Endothelial cell of umbilical vein (primary cell): ENCODE measurements around the gene CMTM7. TPM values are rescaled to one million over a fixed set of nuclear protein-coding genes. Genes with fewer than 3 reads are reported as not detected.

Source experiments
- BruUV-seq: library from RNA; stranded (reverse); fragments of 400-500 nt; replicated peaks from 2 replicates; lab custom pipeline; 2021; lab: Mats Ljungman, UMichigan
- CTCF ChIA-PET: fragments of 300-600, 350-600 bp; sonication (Branson Sonifier 250); formaldehyde crosslinking; loops from one replicate; lab custom pipeline; 2021; ENCODE audit warnings: antibody characterized with exemption, inconsistent platforms; lab: Charles Lee
- POLR2A ChIA-PET: fragments of 300-600, 350-600 bp; sonication (Branson Sonifier 250); formaldehyde crosslinking; loops from one replicate; lab custom pipeline; 2021; ENCODE audit warnings: antibody characterized with exemption, inconsistent platforms; lab: Charles Lee
- DNase-seq: peaks from one replicate; pipeline ENCODE4 v3.0.0-alpha.2; 2011; ENCODE audit warnings: low read depth, low spot score
- FAIRE-seq: peaks from 2 replicates; lab custom pipeline; 2011; peaks lifted over from hg19 to GRCh38; lab: Jason Lieb, UNC
- H2AFZ ChIP-seq: 2 replicates; pipeline ENCODE4 v1.6.0; 2012; ENCODE audit warnings: low read depth, low read length, control low read depth, inconsistent platforms
- H3K27ac ChIP-seq: 2 replicates; pipeline ENCODE4 v1.5.1; 2011; ENCODE audit warnings: low read depth, mild to moderate bottlenecking, control low read depth, low read length, moderate library complexity; ENCODE audit not compliant: insufficient read depth
- H3K27me3 ChIP-seq, 2 experiments: 2 replicates each; pipeline versions ENCODE4 v1.6.0 to v1.6.1; 2011; ENCODE audit warnings: low read length in 2 of 2, mixed read lengths in 1 of 2; ENCODE audit not compliant: control insufficient read depth in 2 of 2, insufficient read depth in 2 of 2
- H3K36me3 ChIP-seq, 2 experiments: 2 replicates in 1 of 2; 3 replicates in 1 of 2; pipeline ENCODE4 v1.5.1; 2011; ENCODE audit warnings: low read length in 2 of 2, mild to moderate bottlenecking in 1 of 2, moderate library complexity in 1 of 2; ENCODE audit not compliant: control insufficient read depth in 2 of 2, insufficient read depth in 2 of 2; ENCODE audit errors: extremely low read depth in 1 of 2
- H3K4me1 ChIP-seq: 3 replicates; pipeline ENCODE4 v1.5.1; 2011; ENCODE audit warnings: mild to moderate bottlenecking, low read length; ENCODE audit not compliant: control insufficient read depth, insufficient read depth; ENCODE audit errors: extremely low read depth
- H3K4me2 ChIP-seq: 2 replicates; pipeline ENCODE4 v1.6.1; 2011; ENCODE audit warnings: low read length, control low read depth, mixed read lengths; ENCODE audit not compliant: insufficient read depth
- H3K4me3 ChIP-seq, 3 experiments: fragments of 200-600 bp in 1 of 3; sonication (generic), shearing (Covaris generic) in 1 of 3; replicated peaks in 1 of 3; 2 replicates each; pipeline ENCODE4 v1.5.1; 2011 to 2016; ENCODE audit warnings: control low read depth in 3 of 3, low read length in 3 of 3, mild to moderate bottlenecking in 2 of 3, inconsistent platforms in 1 of 3, low read depth in 1 of 3, moderate library complexity in 1 of 3; ENCODE audit not compliant: insufficient read depth in 1 of 3
- H3K79me2 ChIP-seq: 2 replicates; pipeline ENCODE4 v1.6.0; 2012; ENCODE audit warnings: low read length, inconsistent platforms; ENCODE audit not compliant: control insufficient read depth, insufficient read depth
- H3K9ac ChIP-seq: replicated peaks from 2 replicates; pipeline ENCODE3; 2011; ENCODE audit warnings: low read length, control low read depth; ENCODE audit not compliant: insufficient read depth; ENCODE audit errors: extremely low read depth
- H3K9me1 ChIP-seq: replicated peaks from 3 replicates; pipeline ENCODE4 v1.6.0; 2011; ENCODE audit warnings: mild to moderate bottlenecking, low read length; ENCODE audit not compliant: control insufficient read depth, insufficient read depth; ENCODE audit errors: extremely low read depth
- H3K9me3 ChIP-seq: replicated peaks from 2 replicates; pipeline ENCODE4 v1.5.1; 2012; ENCODE audit warnings: low read length, inconsistent platforms; ENCODE audit not compliant: control insufficient read depth, insufficient read depth
- H4K20me1 ChIP-seq: replicated peaks from 2 replicates; pipeline ENCODE3; 2011; ENCODE audit warnings: mild to moderate bottlenecking, low read length; ENCODE audit not compliant: control insufficient read depth, insufficient read depth; ENCODE audit errors: extremely low read depth
- CTCF ChIP-seq, 2 donors: IDR thresholded peaks; 1 replicate in 1 of 2; 2 replicates in 1 of 2; pipeline ENCODE4 v1.5.1; 2011; ENCODE audit warnings: low read length in 2 of 2, mild to moderate bottlenecking in 2 of 2, moderate library complexity in 2 of 2, control low read depth in 1 of 2, inconsistent platforms in 1 of 2, low read depth in 1 of 2; ENCODE audit not compliant: insufficient read depth in 1 of 2; ENCODE audit errors: extremely low read depth in 1 of 2
- EZH2 ChIP-seq: IDR thresholded peaks from 2 replicates; pipeline ENCODE4 v1.6.1; 2012; ENCODE audit warnings: borderline replicate concordance, low read depth, mild to moderate bottlenecking, moderate library complexity, low read length, inconsistent platforms; ENCODE audit not compliant: severe bottlenecking
- FOS ChIP-seq: IDR thresholded peaks from 2 replicates; pipeline ENCODE4 v1.6.1; 2011; ENCODE audit warnings: mild to moderate bottlenecking, low read length, moderate library complexity, borderline replicate concordance; ENCODE audit not compliant: insufficient read depth
- GATA2 ChIP-seq: IDR thresholded peaks from 2 replicates; pipeline ENCODE4 v1.7.0; 2011; ENCODE audit warnings: low read depth, mild to moderate bottlenecking, moderate library complexity, mixed read lengths, low read length; ENCODE audit not compliant: insufficient read length, insufficient read depth
- JUN ChIP-seq: IDR thresholded peaks from 2 replicates; pipeline ENCODE4 v1.6.1; 2011; ENCODE audit warnings: borderline replicate concordance, low read depth; ENCODE audit not compliant: insufficient read length, insufficient read depth
- MAX ChIP-seq: IDR thresholded peaks from 2 replicates; pipeline ENCODE4 v1.6.1; 2011; ENCODE audit not compliant: insufficient read depth, insufficient read length
- MYC ChIP-seq: IDR thresholded peaks from one replicate; pipeline ENCODE4 v1.6.1; 2011; ENCODE audit warnings: mild to moderate bottlenecking, low read depth, low read length
- POLR2A ChIP-seq: IDR thresholded peaks from 2 replicates; pipeline ENCODE4 v1.6.1; 2012; ENCODE audit warnings: low read depth, mild to moderate bottlenecking, control low read depth, low read length
- POLR2AphosphoS5 ChIP-seq: IDR thresholded peaks from 2 replicates; pipeline ENCODE4 v1.6.1; 2012; ENCODE audit warnings: low read depth, mild to moderate bottlenecking, control low read depth, low read length, moderate library complexity; ENCODE audit not compliant: insufficient read depth
- dilution Hi-C: fragments of 300-500 bp; cut with MboI; formaldehyde crosslinking; loops from one replicate; pipeline ENCODE4 v1.15.0; 2019; ENCODE audit warnings: low sequenced_read_pairs; ENCODE audit not compliant: extremely low pct_ligation_motif_present
- intact Hi-C: fragments of 100-400 bp; cut with micrococcal nuclease; formaldehyde crosslinking; loops from one replicate; pipeline ENCODE4 v1.10.0; 2022
- polyA plus RNA-seq, 4 experiments: library from polyadenylated mRNA; depleted of rRNA in 3 of 4; stranded (reverse) in 3 of 4; unstranded in 1 of 4; fragments of >200 nt; gene quantifications; 2 replicates each; pipeline versions ENCODE4 v1.2.1 to v1.2.3, GENCODE V29; 2011 to 2012; ENCODE audit warnings: missing spikeins in 1 of 4
- total RNA-seq: library from RNA; stranded (reverse); gene quantifications from 2 replicates; pipeline ENCODE4 v1.2.3, GENCODE V29; 2021

The CMTM7 gene
- total and polyA plus RNA-seq, 2 donors (not counting 3 experiments of a cell fraction or from before 2014, with no cell fraction given) = 44.7 to 88.5 TPM

- Histone ChIP-seq H3K27me3 (no peaks in the 10 kb centered on the region), H3K27ac (no peak overlapping the region), H3K4me3 (no peak overlapping the region), H3K36me3 (peaks cover 3% of the 10 kb centered on the region in 2 experiments), H3K9me1 (no peaks in the 10 kb centered on the region), H4K20me1 (no peaks in the 10 kb centered on the region), H2AFZ (no peak overlapping the region), H3K9me3 (no peaks in the 10 kb centered on the region), H3K9ac (no peak overlapping the region), H3K79me2 (no peaks in the 10 kb centered on the region), H3K4me1 (peaks cover 4% of the 10 kb centered on the region), H3K4me2 (no peak overlapping the region)
- no TSS peak for BruUV-seq
- no peak for FAIRE-seq
- CTCF ChIA-PET = interaction anchor here (0.8 to 1.2 kb wide), 3 partner anchors 9 to 107 kb away, joined by 3 to 5 read pairs (median 4); no protein-coding TSS in a partner anchor
- DNase-seq = no peak
- dilution Hi-C loops (no loop called here), intact Hi-C loops (no loop called here)
- POLR2A ChIA-PET = no interaction called here
- TF ChIP-seq JUN = no peak
- TF ChIP-seq GATA2 = no peak
- TF ChIP-seq CTCF (IDR thresholded peaks at IDR 0.05; ENCODE audit: extremely low read depth in 1 of 2, insufficient read depth in 1 of 2, low read depth in 1 of 2, low read length in 2 of 2) = no peak
- no peak for TF ChIP-seq FOS
- TF ChIP-seq POLR2AphosphoS5 = no peak
- no peak for TF ChIP-seq MAX
- no peak for TF ChIP-seq MYC
- no peak for TF ChIP-seq POLR2A
- no peak for TF ChIP-seq EZH2
Measured at GRCh38 chr3:32483772-32484171, 92.1 kb downstream of the CMTM7 start.
